GM12878 (cell line): ENCODE data around the gene CHCHD6. TPM values are rescaled to one million over a fixed set of nuclear protein-coding genes. Genes with fewer than 3 reads are reported as not detected.

Experiments used
- ATAC-seq: fragments of 200-7000 bp; cut with Tn5 transposase; 3 replicates; pipeline ENCODE4 v1.9.1; 2020; ENCODE audit warnings: mild to moderate bottlenecking, moderate library complexity
- BruUV-seq: library from RNA; stranded (reverse); fragments of 400-500 nt; replicated peaks from 2 replicates; lab custom pipeline; 2021; lab: Mats Ljungman, UMichigan
- CTCF ChIA-PET: fragments of 300-600 bp; sonication (Branson Sonifier 250); formaldehyde crosslinking; extraction: SDS; loops from one replicate; lab custom pipeline; 2021; ENCODE audit warnings: inconsistent platforms; lab: Yijun Ruan, JAX
- POLR2A ChIA-PET: fragments of 350-600 bp; formaldehyde crosslinking; extraction: SDS; loops from one replicate; lab custom pipeline; 2021; ENCODE audit warnings: inconsistent platforms; lab: Charles Lee
- RAD21 ChIA-PET: fragments of 300-600 bp; sonication (Branson Sonifier 250); formaldehyde crosslinking; loops from one replicate; lab custom pipeline; 2023; ENCODE audit warnings: antibody characterized with exemption; ENCODE audit not compliant: unreplicated experiment; lab: Charles Lee
- SMC1A ChIA-PET: fragments of 300-600 bp; sonication (Branson Sonifier 250); formaldehyde crosslinking; loops from one replicate; lab custom pipeline; 2023; ENCODE audit not compliant: unreplicated experiment, uncharacterized antibody; lab: Charles Lee
- DNase-seq: peaks from one replicate; pipeline ENCODE4 v3.0.0-alpha.2; 2011; ENCODE audit warnings: low read depth, low spot score
- FAIRE-seq: peaks from 3 replicates; lab custom pipeline; 2011; peaks lifted over from hg19 to GRCh38; lab: Jason Lieb, UNC
- H2AFZ ChIP-seq: 2 replicates; pipeline ENCODE4 v1.6.0; 2011; ENCODE audit warnings: low read depth, low read length, control low read depth; ENCODE audit not compliant: control insufficient read depth
- H3K27ac ChIP-seq: 2 replicates; pipeline ENCODE4 v1.5.1; 2011; ENCODE audit warnings: control low read depth; ENCODE audit not compliant: control insufficient read depth, insufficient read depth
- H3K27me3 ChIP-seq, 2 experiments: replicated peaks in 1 of 2; 2 replicates each; pipeline versions ENCODE4 v1.6.0 to v1.6.1; 2011; ENCODE audit warnings: low read length in 1 of 2; ENCODE audit not compliant: control insufficient read depth in 2 of 2, insufficient read depth in 2 of 2
- H3K36me3 ChIP-seq, 2 experiments: 2 replicates each; pipeline ENCODE4 v1.5.1; 2011; ENCODE audit warnings: low read length in 1 of 2; ENCODE audit not compliant: control insufficient read depth in 2 of 2, insufficient read depth in 2 of 2
- H3K4me1 ChIP-seq: 2 replicates; pipeline ENCODE4 v1.6.1; 2011; ENCODE audit warnings: mild to moderate bottlenecking, low read length, moderate library complexity, mixed read lengths; ENCODE audit not compliant: control insufficient read depth, insufficient read depth
- H3K4me2 ChIP-seq: 2 replicates; pipeline ENCODE4 v1.6.0; 2011; ENCODE audit warnings: control low read depth; ENCODE audit not compliant: control insufficient read depth, insufficient read depth
- H3K4me3 ChIP-seq: fragments of 200-600 bp; sonication (generic); 2 replicates; pipeline ENCODE4 v1.5.1; 2016
- H3K79me2 ChIP-seq: 2 replicates; pipeline ENCODE4 v1.6.0; 2011; ENCODE audit warnings: low read length; ENCODE audit not compliant: control insufficient read depth, insufficient read depth
- H3K9ac ChIP-seq: 2 replicates; pipeline ENCODE4 v1.8.0; 2011; ENCODE audit warnings: low read length, control low read depth, mixed read lengths; ENCODE audit not compliant: control insufficient read depth, insufficient read depth
- H3K9me3 ChIP-seq: replicated peaks from 3 replicates; pipeline ENCODE4 v1.5.1; 2011; ENCODE audit warnings: mild to moderate bottlenecking, low read length; ENCODE audit not compliant: control insufficient read depth, insufficient read depth
- H4K20me1 ChIP-seq: 2 replicates; pipeline ENCODE4 v1.6.0; 2011; ENCODE audit not compliant: control insufficient read depth, insufficient read depth
- ATF2 ChIP-seq: IDR thresholded peaks from 2 replicates; pipeline ENCODE4 v1.6.1; 2012; ENCODE audit warnings: low read length, inconsistent platforms
- E4F1 ChIP-seq: fragments of 450-650 bp; IDR thresholded peaks from 2 replicates; pipeline ENCODE4 v1.6.1; 2018; ENCODE audit warnings: borderline replicate concordance, mild to moderate bottlenecking; ENCODE audit not compliant: partially characterized antibody
- FOS ChIP-seq: IDR thresholded peaks from 3 replicates; pipeline ENCODE4 v1.6.1; 2011; ENCODE audit warnings: borderline replicate concordance; ENCODE audit not compliant: insufficient read length; ENCODE audit errors: extremely low read depth
- HDAC2 ChIP-seq: fragments of 200-600 bp; sonication (generic); IDR thresholded peaks from 2 replicates; pipeline ENCODE4 v1.6.1; 2017
- HDGF ChIP-seq: fragments of 450-650 bp; IDR thresholded peaks from 2 replicates; pipeline ENCODE4 v1.6.1; 2016; ENCODE audit warnings: antibody characterized with exemption
- KDM1A ChIP-seq: fragments of 200-600 bp; sonication (generic); IDR thresholded peaks from 2 replicates; pipeline ENCODE4 v1.6.1; 2016; ENCODE audit warnings: borderline replicate concordance
- KLF5 ChIP-seq: fragments of 450-650 bp; IDR thresholded peaks from 2 replicates; pipeline ENCODE4 v1.6.1; 2014; ENCODE audit warnings: mild to moderate bottlenecking; ENCODE audit not compliant: partially characterized antibody
- LARP7 ChIP-seq: fragments of 450-650 bp; IDR thresholded peaks from 2 replicates; pipeline ENCODE4 v1.6.1; 2017; ENCODE audit warnings: mild to moderate bottlenecking
- NBN ChIP-seq: fragments of 450-650 bp; IDR thresholded peaks from 2 replicates; pipeline ENCODE4 v1.6.1; 2016
- NFIC ChIP-seq: IDR thresholded peaks from 2 replicates; pipeline ENCODE4 v1.6.1; 2012; ENCODE audit warnings: low read depth, mild to moderate bottlenecking, inconsistent platforms, low read length, moderate library complexity
- POLR2AphosphoS2 ChIP-seq: IDR thresholded peaks from 2 replicates; pipeline ENCODE4 v1.6.1; 2011; ENCODE audit warnings: low read depth, mild to moderate bottlenecking, low read length, improper control_type of control experiment, moderate library complexity
- SMC3 ChIP-seq: IDR thresholded peaks from 2 replicates; pipeline ENCODE4 v1.6.1; 2011; ENCODE audit warnings: low read length, improper control_type of control experiment, borderline replicate concordance
- STAT1 ChIP-seq: fragments of 450-650 bp; conservative IDR thresholded peaks from 2 replicates; pipeline ENCODE4 v1.6.1; 2014; ENCODE audit warnings: antibody characterized with exemption, mild to moderate bottlenecking
- TCF3 ChIP-seq: IDR thresholded peaks from 2 replicates; pipeline ENCODE4 v1.6.1; 2012; ENCODE audit warnings: low read depth, mild to moderate bottlenecking, low read length, borderline replicate concordance; ENCODE audit not compliant: insufficient read depth
- USF1 ChIP-seq: IDR thresholded peaks from 2 replicates; pipeline ENCODE4 v1.6.1; 2011; ENCODE audit warnings: borderline replicate concordance, low read depth, mild to moderate bottlenecking, moderate library complexity, mixed read lengths, low read length; ENCODE audit not compliant: insufficient read depth; ENCODE audit errors: extremely low read length
- ZBED1 ChIP-seq: IDR thresholded peaks from 2 replicates; pipeline ENCODE4 v1.6.1; 2016; ENCODE audit warnings: borderline replicate concordance
- ZSCAN29 ChIP-seq: fragments of 450-650 bp; IDR thresholded peaks from 2 replicates; pipeline ENCODE4 v1.6.1; 2017; ENCODE audit warnings: mild to moderate bottlenecking, moderate library complexity
- WGBS: methylation state at CpG from one replicate; pipeline ENCODE4 v1.1.6; 2016; ENCODE audit warnings: low lambda C conversion rate; ENCODE audit not compliant: insufficient replicate concordance, insufficient coverage; ENCODE audit errors: missing lambda C conversion rate; 5-methylcytosine and 5-hydroxymethylcytosine counted together
- in situ Hi-C: fragments of 300-500 bp; cut with MboI; formaldehyde crosslinking; loops from 9 replicates; pipeline ENCODE4 v1.14.3; 2018; ENCODE audit warnings: mixed read lengths
- intact Hi-C: fragments of 100-400 bp; cut with micrococcal nuclease; formaldehyde crosslinking; loops from one replicate; pipeline ENCODE4 v1.14.2; 2022; ENCODE audit not compliant: unreplicated experiment
- polyA plus RNA-seq, 11 experiments: library from polyadenylated mRNA; depleted of rRNA in 4 of 11; unstranded in 6 of 11; stranded (reverse) in 5 of 11; fragments of >200 nt; fragmentation: Nextera tagmentation in 4 of 11; fragmentation: Illumina TruSeq in 1 of 11; extraction: Ambion mirVana in 4 of 11; extraction: Trizol in 1 of 11; gene quantifications; 1 replicate in 1 of 11; 2 replicates in 10 of 11; pipeline versions ENCODE4 v1.2.1 to v1.2.3, GENCODE V29; 2011 to 2016; ENCODE audit warnings: inconsistent platforms in 2 of 11, missing spikeins in 2 of 11, low read depth in 1 of 11
- total RNA-seq, 4 experiments: library from RNA; depleted of rRNA in 3 of 4; stranded (reverse); fragments of >200 nt in 3 of 4; fragmentation: Illumina TruSeq in 1 of 4; extraction: Trizol in 1 of 4; gene quantifications; 2 replicates each; pipeline versions ENCODE4 v1.2.1 to v1.2.3, GENCODE V29; 2013 to 2021

The CHCHD6 gene
- total and polyA plus RNA-seq, 10 of the 15 experiments (the other 5 are each of a cell fraction or from before 2014, with no cell fraction given) = 2.7 to 16.7 (median 12.3) TPM

- no peaks in the 10 kb centered on the region for H3K4me1 ChIP-seq
- no peak for DNase-seq
- H3K9me3 ChIP-seq = no peaks in the 10 kb centered on the region
- ChIA-PET SMC1A (interaction anchor here (1.1 kb wide), 1 partner anchor 26 kb away, joined by 4 read pairs; no protein-coding TSS in a partner anchor), RAD21 (no interaction called here), CTCF (no interaction called here), POLR2A (no interaction called here)
- ATAC-seq = no peak
- H3K27me3 ChIP-seq = no peaks in the 10 kb centered on the region
- no peaks in the 10 kb centered on the region for H4K20me1 ChIP-seq
- H3K4me2 ChIP-seq = no peak overlapping the region
- intact Hi-C loops = no loop called here
- TF ChIP-seq STAT1 (no peak), E4F1 (no peak), NBN (no peak), HDGF (no peak), LARP7 (no peak), TCF3 (no peak), SMC3 (no peak), NFIC (no peak), ZSCAN29 (no peak), USF1 (no peak), KDM1A (no peak), POLR2AphosphoS2 (no peak), ZBED1 (no peak), ATF2 (no peak), FOS (no peak), HDAC2 (no peak), KLF5 (no peak)
- H2AFZ ChIP-seq = no peak overlapping the region
- H3K79me2 ChIP-seq = no peaks in the 10 kb centered on the region
- H3K4me3 ChIP-seq = no peak overlapping the region
- no peak for FAIRE-seq
- in situ Hi-C loops = no loop called here
- H3K36me3 ChIP-seq = no peaks in the 10 kb centered on the region
- 100% methylated on average over 1 of the region's 1 CpG for WGBS
- no TSS peak for BruUV-seq
- H3K27ac ChIP-seq = no peak overlapping the region
- H3K9ac ChIP-seq = no peak overlapping the region
Measured at GRCh38 chr3:126817781-126818180, 113.7 kb downstream of the CHCHD6 start.
